GM18519 (cell line): ENCODE results near the gene PROSER2.
"Not testable (repeated sequence)": the region's sequence is repeated elsewhere in the genome, so short reads cannot be mapped to it uniquely, and the experiment has no call there.

Experiments
- ATAC-seq: cut with Tn5 transposase; IDR thresholded peaks from one replicate; pipeline ENCODE4 v1.9.1; 2021; ENCODE audit warnings: mild to moderate bottlenecking, moderate library complexity; ENCODE audit not compliant: unreplicated experiment, low FRiP score

PROSER2 gene

DNA sequence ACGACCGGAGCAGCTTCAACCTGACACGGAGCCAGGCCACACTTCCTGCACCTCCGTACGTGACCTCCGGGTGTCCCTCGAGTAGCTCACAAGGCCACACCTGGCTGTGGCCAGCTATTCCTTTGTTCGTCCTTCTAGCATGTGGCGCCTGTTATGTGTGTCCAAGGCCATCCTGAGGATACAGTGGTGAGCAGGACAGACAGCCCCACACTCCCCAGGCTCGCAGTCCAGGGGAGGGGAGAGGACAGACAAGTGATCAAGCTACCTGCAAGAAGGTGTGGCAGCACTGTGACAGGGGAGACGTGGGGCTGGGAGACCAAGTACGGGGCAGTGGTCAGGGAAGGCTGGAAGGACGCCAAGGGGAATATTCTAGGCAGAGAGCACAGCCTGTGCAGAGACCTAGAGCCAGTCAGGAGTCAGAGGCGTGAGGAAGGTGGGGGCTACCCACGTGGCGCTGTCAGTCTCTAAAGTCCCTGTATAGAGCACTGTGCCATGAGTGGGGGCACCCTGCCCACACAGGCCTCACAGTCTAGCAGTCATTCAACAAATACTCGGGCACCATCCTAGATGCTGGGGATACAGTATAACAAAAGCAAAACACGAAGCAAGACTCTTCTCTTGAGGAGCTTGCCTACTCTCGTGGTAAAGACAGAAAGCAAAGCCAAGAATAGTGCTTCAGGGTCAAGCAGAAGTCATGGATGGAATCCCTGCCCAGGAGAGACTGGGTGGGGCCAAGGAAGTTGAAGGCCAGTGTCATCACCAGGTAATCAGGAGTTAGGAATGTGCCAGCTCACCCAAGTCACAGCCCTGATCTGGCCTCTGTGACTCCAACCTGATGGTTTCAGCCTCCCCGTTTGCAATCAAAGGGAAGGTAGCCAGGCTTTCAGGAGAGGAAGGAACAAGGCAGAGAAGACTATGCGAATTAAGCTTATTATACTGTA lies 58.6 kb downstream of the PROSER2 start:
- ATAC-seq = no peak

DNA sequence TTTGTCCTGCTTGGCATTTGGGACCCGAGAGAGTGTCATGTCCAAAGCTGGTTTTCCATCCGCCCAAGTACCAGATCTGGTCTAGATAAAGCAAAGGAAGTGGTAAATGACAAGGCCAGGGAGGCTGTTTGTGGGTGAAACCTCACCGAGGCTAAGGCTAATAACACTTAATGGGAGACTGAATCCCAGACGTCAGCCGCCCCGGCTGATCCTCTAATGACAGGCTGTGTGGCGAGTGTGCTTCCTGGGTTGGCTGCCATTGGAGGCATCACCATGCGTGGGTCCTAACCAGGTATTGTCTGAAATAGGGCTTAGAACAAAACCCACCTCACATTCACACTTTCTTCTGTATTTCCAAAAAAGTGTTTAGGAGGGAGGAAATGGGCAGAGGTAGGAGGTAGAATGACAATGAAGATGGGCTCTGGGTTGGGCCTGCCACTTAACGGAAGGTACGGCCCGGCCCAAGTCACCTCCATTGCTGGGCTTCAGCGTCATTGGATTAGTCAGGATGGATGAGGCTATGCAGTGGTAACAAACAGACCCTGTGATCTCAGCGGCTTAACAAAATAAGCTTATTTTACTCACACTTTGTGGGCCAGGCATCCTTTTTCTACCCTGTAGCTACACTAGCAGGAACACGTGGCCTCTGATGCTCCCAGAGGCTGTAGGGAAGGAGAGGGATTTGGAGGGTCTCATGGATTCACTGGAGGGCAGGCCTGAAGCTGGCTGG lies 59.7 kb downstream of the PROSER2 start:
- no peak for ATAC-seq

DNA sequence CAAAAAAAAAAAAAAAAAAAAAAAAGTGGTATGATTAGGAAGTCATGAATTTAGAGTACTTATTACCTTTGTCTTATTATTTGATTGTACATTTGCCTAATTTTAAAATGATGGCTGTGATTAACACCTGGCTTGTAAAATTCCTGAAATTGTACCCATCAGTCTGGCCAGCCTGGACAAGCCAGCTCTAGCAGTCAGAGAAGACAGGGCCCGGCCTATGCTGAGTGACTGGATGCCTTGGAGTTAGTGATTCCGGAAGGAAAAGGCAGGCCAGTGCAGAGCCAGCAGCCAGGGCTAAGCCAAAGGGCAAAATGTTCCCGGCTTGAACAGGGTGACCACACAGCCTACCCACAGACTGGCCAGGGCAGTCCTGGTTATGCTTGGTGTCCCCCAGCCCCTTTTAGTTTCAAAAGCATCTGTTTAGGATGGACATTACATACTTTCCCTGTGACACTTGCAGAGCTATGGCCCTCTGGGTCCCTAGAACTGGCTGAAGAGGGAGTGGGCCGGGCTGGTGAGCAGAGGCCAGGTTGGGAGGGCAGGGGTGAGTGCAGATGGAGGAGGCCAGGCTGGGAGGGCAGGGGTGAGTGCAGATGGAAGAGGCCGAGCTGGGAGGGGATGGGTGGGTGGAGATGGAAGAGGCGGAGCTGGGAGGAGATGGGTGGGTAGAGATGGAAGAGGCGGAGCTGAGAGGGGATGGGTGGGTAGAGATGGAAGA lies 61.7 kb downstream of the PROSER2 start:
- no peak for ATAC-seq

DNA sequence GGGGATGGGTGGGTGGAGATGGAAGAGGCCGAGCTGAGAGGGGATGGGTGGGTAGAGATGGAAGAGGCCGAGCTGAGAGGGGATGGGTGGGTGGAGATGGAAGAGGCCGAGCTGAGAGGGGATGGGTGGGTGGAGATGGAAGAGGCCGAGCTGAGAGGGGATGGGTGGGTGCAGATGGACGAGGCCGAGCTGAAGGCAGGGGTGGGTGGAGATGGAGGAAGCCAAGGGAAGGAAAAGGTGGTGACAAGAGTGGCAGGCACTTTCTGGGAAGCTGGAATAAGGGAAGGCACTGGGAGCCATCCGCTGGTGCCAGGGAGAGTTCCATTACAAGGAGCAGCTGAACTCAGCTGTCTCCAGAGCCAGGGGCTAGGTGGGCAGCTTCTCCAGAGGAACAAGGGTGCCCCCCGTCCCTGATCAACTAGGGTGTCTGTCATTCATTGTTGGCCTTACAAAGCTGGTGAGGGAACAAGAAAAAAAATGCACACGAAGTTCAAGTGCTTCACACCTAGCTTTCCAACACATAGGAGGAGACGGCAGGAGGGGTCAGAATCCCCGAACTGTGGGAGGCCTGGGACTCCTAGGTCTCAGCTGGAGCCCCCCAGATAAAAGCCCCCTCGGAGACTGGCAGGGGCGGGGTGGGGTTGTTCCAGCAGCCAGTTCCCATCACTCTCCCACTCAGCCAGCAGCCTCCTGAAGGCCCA lies 62.4 kb downstream of the PROSER2 start:
- ATAC-seq = no peak

DNA sequence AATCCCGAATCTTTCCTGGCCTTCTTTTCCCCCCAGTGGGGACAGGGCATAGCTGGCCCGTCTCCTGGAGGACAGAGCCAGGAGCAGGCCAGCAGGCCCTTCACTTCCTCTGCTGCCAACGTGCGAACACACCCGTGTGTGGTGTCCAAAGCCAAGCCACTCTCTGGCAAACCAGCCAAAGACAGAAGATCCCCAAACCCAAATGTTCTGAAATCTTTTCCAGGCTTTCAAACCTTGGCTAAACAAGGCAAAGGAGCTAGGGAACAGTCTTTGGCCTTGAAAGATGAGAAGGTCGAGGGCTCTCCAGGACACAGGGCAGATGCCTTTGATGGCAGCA lies 63.0 kb downstream of the PROSER2 start:
- no peak for ATAC-seq

GRCh38 chr10:11886851-11887250 lies 63.7 kb downstream of the PROSER2 start:
- no peak for ATAC-seq

- ATAC-seq = no peak
These were observed 64.4 kb downstream of the PROSER2 start for GRCh38 chr10:11887381-11888227.

DNA sequence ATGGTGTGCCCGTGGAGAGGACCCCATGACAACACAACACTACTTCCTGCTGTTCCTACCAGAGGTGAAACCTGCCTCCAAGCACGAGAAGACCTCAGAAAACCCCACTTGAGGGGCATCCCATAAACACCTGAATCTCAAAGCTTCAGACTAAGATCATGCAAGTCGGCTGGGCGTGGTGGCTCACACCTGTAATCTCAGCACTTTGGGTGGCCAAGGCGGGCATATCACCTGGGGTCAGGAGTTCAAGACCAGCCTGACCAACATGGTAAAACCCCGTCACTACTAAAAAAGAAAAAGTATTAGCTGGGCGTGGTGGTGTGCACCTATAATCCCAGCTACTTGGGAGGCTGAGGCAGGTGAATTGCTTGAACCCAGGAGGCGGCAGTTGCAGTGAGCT lies 66.1 kb downstream of the PROSER2 start:
- ATAC-seq = not testable (repeated sequence)

DNA sequence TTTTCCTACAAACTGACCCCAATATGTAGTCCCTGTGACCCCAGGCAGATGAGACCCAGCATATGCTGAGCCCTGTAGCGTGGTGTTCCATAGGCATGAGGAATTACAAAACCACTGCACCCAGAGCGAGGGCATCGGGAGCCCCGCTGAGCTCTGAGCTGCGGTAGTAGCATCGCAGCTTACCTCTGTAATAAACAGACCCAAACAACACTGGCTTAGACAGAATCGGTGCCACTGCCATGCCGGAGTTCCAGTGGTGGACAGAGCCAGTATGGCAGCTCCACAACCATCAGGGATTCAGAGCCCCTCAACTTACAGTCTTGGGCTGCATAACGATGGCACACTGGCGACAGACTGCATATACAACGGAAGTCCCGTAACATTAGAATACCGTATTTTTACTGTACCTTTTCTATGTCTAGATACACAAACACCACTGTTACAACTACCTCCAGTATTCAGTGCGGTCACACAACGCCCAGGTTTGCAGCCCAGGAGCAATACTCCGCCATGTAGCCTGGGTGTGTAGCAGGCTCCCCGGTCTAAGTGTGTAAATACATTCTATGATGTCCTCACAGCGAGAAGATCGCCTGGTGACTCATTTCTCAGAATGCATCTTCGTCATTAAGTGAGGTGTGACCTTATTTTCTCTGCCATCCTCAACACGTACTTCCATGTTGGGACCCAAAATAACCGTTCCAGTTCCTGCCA lies 68.8 kb downstream of the PROSER2 start:
- no peak for ATAC-seq

DNA sequence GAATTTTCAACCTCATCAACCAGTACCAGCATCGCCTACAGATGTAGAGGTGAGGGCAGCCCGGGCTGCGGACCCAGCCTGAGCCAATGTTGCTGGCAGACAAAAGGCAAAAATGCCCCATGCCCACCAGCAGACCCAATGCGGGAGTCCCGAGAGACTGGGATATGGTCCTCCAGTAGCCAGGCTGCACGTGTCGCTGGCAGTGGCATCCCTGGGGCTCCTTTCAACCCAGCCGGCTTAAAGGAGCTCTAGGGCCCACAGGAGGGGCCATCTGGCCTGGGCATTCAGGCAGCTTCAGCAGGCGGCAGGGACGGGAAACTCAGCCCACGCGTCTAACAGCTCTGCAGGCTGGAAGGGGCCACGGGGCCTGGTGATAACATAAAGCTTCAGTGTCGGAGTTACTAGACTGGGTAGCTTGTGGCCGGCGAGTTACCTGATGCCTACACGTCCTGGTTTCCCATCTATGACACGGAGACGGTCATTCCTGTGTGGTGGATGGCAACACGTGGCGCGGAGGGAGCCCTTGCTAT lies 70.7 kb downstream of the PROSER2 start:
- ATAC-seq = no peak

DNA sequence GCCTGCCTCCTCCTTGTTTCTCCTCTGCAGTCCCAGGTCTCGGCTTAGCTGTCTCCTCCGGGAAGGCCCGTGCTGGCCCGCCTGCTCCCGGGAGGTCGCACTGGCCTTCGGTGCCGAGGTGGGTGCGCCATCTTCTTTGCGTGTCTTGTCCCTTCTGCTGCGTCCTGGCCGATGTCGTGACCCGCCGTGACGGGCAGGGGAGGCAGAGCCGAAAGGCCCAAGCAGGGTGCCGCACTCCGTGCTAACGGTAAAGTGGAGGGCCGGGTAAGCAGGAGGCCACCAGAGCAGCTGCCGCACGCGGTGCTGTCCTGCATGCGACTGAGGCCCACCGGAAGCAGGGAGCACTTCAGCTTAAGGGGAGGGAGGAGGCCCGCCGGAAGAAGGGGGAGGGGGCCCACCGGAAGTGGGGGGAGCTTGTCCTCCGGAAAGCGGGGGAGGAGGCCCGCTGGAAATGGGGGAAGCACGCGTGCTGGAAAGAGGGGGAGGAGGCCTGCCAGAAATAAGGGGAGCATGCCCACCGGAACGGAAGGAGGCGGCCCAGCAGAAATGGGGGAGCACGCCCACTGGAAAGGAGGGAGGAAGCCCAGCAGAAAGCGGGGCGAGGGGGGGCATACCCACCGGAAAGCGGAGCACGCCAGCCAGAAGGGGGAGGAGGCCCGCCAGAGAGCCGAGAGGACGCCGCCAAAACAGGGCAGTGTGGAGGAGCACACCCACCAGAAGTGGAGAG lies 71.4 kb downstream of the PROSER2 start:
- no peak for ATAC-seq

GRCh38 chr10:11895108-11895466 lies 71.9 kb downstream of the PROSER2 start:
- ATAC-seq = no peak

- no peak for ATAC-seq
These were observed 72.4 kb downstream of the PROSER2 start for GRCh38 chr10:11895598-11895997.

DNA sequence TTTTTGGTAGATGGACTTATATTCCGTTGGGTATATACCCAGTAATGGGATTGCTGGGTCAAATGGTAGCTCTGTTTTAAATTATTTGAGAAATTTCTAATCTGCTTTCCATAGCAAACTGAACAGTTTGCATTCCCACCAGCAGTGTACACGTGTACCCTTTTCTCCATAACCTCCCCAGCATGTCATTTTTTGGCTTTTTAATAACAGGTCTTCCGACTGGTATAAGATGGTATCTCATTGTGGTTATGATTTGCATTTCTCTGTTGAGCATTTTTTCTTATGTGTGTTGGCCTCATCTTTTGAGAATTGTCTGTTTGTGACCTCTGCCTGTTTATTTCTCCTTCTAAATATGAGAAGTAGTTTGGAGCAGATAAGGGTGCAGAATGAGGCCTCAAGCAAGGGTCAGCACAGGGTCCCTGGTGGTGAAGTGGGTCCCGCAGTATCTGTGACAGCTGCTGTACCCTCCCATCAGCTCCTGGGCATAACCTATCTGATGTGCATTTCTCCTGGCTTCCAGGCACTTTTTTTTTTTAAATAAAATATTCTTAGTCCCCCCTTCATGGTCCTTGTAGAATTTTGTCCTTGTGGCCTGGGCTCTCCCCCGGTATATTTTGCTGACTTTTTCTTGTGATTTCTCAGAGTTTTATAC lies 73.5 kb downstream of the PROSER2 start:
- ATAC-seq = no peak

DNA sequence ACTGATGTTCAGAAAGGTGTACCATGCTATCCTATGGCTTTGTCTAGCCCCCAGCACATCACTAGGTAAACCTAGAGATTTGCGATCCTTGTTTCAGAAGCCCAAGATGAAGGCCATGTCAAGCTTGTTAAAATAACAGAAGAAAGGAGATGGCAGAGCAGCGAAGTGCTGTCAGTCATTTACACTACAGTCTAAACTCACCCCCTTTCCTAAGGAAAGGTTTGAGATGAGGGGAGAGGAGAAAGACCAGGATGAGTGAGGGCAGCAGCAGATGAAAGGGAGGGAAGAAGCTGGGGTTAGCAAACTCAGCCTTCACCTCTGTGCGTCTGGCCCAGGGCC lies 74.8 kb downstream of the PROSER2 start:
- ATAC-seq = no peak

DNA sequence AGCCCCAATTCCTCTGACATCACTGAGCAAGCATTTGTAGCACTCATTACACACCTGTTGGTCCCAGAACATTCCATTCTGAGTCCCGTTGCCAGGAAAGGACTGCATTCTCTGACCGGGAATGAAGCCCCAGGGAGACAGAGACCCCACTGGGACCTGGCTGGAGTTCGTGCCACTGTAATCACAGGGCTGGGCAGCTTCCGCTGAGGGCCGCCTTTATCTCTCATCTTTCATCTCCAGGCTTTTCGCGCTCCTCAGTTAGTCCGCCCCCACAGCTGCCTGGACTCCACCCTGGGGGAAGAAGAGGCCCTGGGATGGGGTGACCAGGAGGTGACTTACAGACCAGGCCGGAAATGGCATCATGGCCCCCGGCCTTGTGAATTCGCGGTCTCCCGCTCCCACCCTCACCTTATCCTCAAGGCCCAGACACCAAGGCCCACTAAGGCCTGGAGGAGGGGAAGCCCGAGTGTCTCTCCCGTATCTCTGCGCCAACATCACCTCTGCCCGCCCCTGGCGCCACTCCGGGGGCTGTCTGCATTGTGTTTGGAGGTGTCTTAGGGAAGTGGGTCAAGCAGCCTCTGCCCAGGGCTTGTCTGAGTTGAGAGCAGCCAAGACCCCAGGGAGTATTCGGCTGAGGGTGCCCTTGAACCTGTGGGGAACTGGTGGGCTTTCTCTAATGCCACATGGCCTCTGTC lies 75.4 kb downstream of the PROSER2 start:
- ATAC-seq = no peak
